Measurements from ENCODE around the gene ESRRA.
A peak's percentile ranks its signal among the peaks of the same experiment; 100 is the strongest.
"Not testable (repeated sequence)": the region's sequence is repeated elsewhere in the genome, so short reads cannot be mapped to it uniquely, and the experiment has no call there.

Gene ESRRA

GRCh38 chr11:64317325-64317960 is 12.1 kb downstream of the ESRRA start, which contains the start of gene TRMT112:
Gene TRMT112 (minus strand): TSS chr11:64317559. CDS start chr11:64317526, 33 bp downstream.
- no peak for FAIRE-seq
- TF ChIP-seq PAX5 (IDR thresholded peaks at IDR 0.05; ENCODE audit: insufficient read depth, low read length, severe bottlenecking) (no peak), TAF1 (IDR thresholded peaks at IDR 0.05; ENCODE audit: low read depth, low read length) (peak; percentile 94), POU2F2 (IDR thresholded peaks at IDR 0.05; ENCODE audit: low read depth, low read length) (peak; percentile 98; the same call in 1 of the 2 replicates), POLR2A (IDR thresholded peaks at IDR 0.05; ENCODE audit: low read depth, low read length) (peak; percentile 95), POLR2AphosphoS5 (IDR thresholded peaks at IDR 0.05; ENCODE audit: low read depth, low read length) (peak; percentile 95), SPI1 (IDR thresholded peaks at IDR 0.05; ENCODE audit: low read depth, low read length) (peak; percentile 43; the same call in 1 of the 2 replicates)
- DNase-seq (ENCODE audit: insufficient read length, low spot score): peak; percentile 93

- peak; percentile 100 for FAIRE-seq
- 0 out of 2 replicates have a peak, but pooled peaks have one; percentile 50 for TF ChIP-seq TAF1 (IDR thresholded peaks at IDR 0.05; ENCODE audit: low read depth, low read length)
- TF ChIP-seq SPI1 (IDR thresholded peaks at IDR 0.05; ENCODE audit: low read depth, low read length): no peak
- peak; percentile 40; the same call in 1 of the 2 replicates for TF ChIP-seq POLR2A (IDR thresholded peaks at IDR 0.05; ENCODE audit: low read depth, low read length)
- TF ChIP-seq POU2F2 (IDR thresholded peaks at IDR 0.05; ENCODE audit: low read depth, low read length): no peak; the same call in 1 of the 2 replicates
- TF ChIP-seq POLR2AphosphoS5 (IDR thresholded peaks at IDR 0.05; ENCODE audit: low read depth, low read length): no peak
- peak; percentile 31 for TF ChIP-seq PAX5 (IDR thresholded peaks at IDR 0.05; ENCODE audit: insufficient read depth, low read length, severe bottlenecking)
- DNase-seq (ENCODE audit: insufficient read length, low spot score): peak; percentile 98
These were observed 12.8 kb downstream of the ESRRA start, which contains the start of gene PRDX5 for GRCh38 chr11:64317961-64318765. Gene PRDX5 (plus strand): TSS chr11:64318121. CDS start chr11:64318216, 95 bp downstream.

- TF ChIP-seq TAF1 (IDR thresholded peaks at IDR 0.05; ENCODE audit: low read depth, low read length): no peak
- no peak for TF ChIP-seq PAX5 (IDR thresholded peaks at IDR 0.05; ENCODE audit: insufficient read depth, low read length, severe bottlenecking)
- no peak for TF ChIP-seq POLR2A (IDR thresholded peaks at IDR 0.05; ENCODE audit: low read depth, low read length)
- TF ChIP-seq POLR2AphosphoS5 (IDR thresholded peaks at IDR 0.05; ENCODE audit: low read depth, low read length): no peak
- TF ChIP-seq SPI1 (IDR thresholded peaks at IDR 0.05; ENCODE audit: low read depth, low read length): no peak
- no peak for TF ChIP-seq POU2F2 (IDR thresholded peaks at IDR 0.05; ENCODE audit: low read depth, low read length)
- no peak for DNase-seq (ENCODE audit: insufficient read length, low spot score)
- no peak for FAIRE-seq
These were observed 13.7 kb downstream of the ESRRA start for GRCh38 chr11:64318766-64319761.

- no peak for TF ChIP-seq TAF1 (IDR thresholded peaks at IDR 0.05; ENCODE audit: low read depth, low read length)
- TF ChIP-seq POLR2A (IDR thresholded peaks at IDR 0.05; ENCODE audit: low read depth, low read length): no peak
- TF ChIP-seq SPI1 (IDR thresholded peaks at IDR 0.05; ENCODE audit: low read depth, low read length): no peak
- no peak for TF ChIP-seq POLR2AphosphoS5 (IDR thresholded peaks at IDR 0.05; ENCODE audit: low read depth, low read length)
- TF ChIP-seq PAX5 (IDR thresholded peaks at IDR 0.05; ENCODE audit: insufficient read depth, low read length, severe bottlenecking): no peak
- TF ChIP-seq POU2F2 (IDR thresholded peaks at IDR 0.05; ENCODE audit: low read depth, low read length): no peak
- FAIRE-seq (no peak), DNase-seq (ENCODE audit: insufficient read length, low spot score) (no peak)
These were observed 15.2 kb downstream of the ESRRA start for GRCh38 chr11:64320556-64320955.

GRCh38 chr11:64321026-64321425 is 15.7 kb downstream of the ESRRA start:
- TF ChIP-seq PAX5 (IDR thresholded peaks at IDR 0.05; ENCODE audit: insufficient read depth, low read length, severe bottlenecking) (no peak), POLR2A (IDR thresholded peaks at IDR 0.05; ENCODE audit: low read depth, low read length) (no peak), POU2F2 (IDR thresholded peaks at IDR 0.05; ENCODE audit: low read depth, low read length) (no peak), POLR2AphosphoS5 (IDR thresholded peaks at IDR 0.05; ENCODE audit: low read depth, low read length) (no peak), TAF1 (IDR thresholded peaks at IDR 0.05; ENCODE audit: low read depth, low read length) (no peak), SPI1 (IDR thresholded peaks at IDR 0.05; ENCODE audit: low read depth, low read length) (no peak)
- DNase-seq (ENCODE audit: insufficient read length, low spot score): no peak
- FAIRE-seq: no peak

- TF ChIP-seq POLR2A (IDR thresholded peaks at IDR 0.05; ENCODE audit: low read depth, low read length): no peak
- no peak for TF ChIP-seq TAF1 (IDR thresholded peaks at IDR 0.05; ENCODE audit: low read depth, low read length)
- no peak for TF ChIP-seq SPI1 (IDR thresholded peaks at IDR 0.05; ENCODE audit: low read depth, low read length)
- no peak for TF ChIP-seq POU2F2 (IDR thresholded peaks at IDR 0.05; ENCODE audit: low read depth, low read length)
- TF ChIP-seq PAX5 (IDR thresholded peaks at IDR 0.05; ENCODE audit: insufficient read depth, low read length, severe bottlenecking): no peak
- TF ChIP-seq POLR2AphosphoS5 (IDR thresholded peaks at IDR 0.05; ENCODE audit: low read depth, low read length): no peak
- DNase-seq (ENCODE audit: insufficient read length, low spot score) (no peak), FAIRE-seq (no peak)
These were observed 16.2 kb downstream of the ESRRA start for GRCh38 chr11:64321533-64321932.

- FAIRE-seq: no peak
- TF ChIP-seq POLR2A (IDR thresholded peaks at IDR 0.05; ENCODE audit: low read depth, low read length): no peak
- TF ChIP-seq PAX5 (IDR thresholded peaks at IDR 0.05; ENCODE audit: insufficient read depth, low read length, severe bottlenecking): no peak
- TF ChIP-seq TAF1 (IDR thresholded peaks at IDR 0.05; ENCODE audit: low read depth, low read length): no peak
- no peak for TF ChIP-seq SPI1 (IDR thresholded peaks at IDR 0.05; ENCODE audit: low read depth, low read length)
- no peak for TF ChIP-seq POU2F2 (IDR thresholded peaks at IDR 0.05; ENCODE audit: low read depth, low read length)
- TF ChIP-seq POLR2AphosphoS5 (IDR thresholded peaks at IDR 0.05; ENCODE audit: low read depth, low read length): no peak
- DNase-seq (ENCODE audit: insufficient read length, low spot score): no peak
These were observed 17.6 kb downstream of the ESRRA start for GRCh38 chr11:64322925-64323260.

- DNase-seq (ENCODE audit: insufficient read length, low spot score): no peak
- TF ChIP-seq POLR2A (IDR thresholded peaks at IDR 0.05; ENCODE audit: low read depth, low read length) (no peak), PAX5 (IDR thresholded peaks at IDR 0.05; ENCODE audit: insufficient read depth, low read length, severe bottlenecking) (no peak), POU2F2 (IDR thresholded peaks at IDR 0.05; ENCODE audit: low read depth, low read length) (no peak), TAF1 (IDR thresholded peaks at IDR 0.05; ENCODE audit: low read depth, low read length) (no peak), SPI1 (IDR thresholded peaks at IDR 0.05; ENCODE audit: low read depth, low read length) (no peak)
- no peak for FAIRE-seq
These were observed 18.0 kb downstream of the ESRRA start for GRCh38 chr11:64323373-64323772.

GRCh38 chr11:64323984-64324383 is 18.7 kb downstream of the ESRRA start:
- not testable (repeated sequence) for FAIRE-seq

More at GRCh38 chr11:64323984-64324383, 18.7 kb downstream of the ESRRA start:
- DNase-seq (ENCODE audit: insufficient read length, low spot score): not testable (repeated sequence)
